GM21717 (cell line): ENCODE measurements around the gene CCNK.

Experiments used
- ATAC-seq: cut with Tn5 transposase; IDR thresholded peaks from one replicate; pipeline ENCODE4 v1.9.1; 2021; ENCODE audit warnings: mild to moderate bottlenecking, moderate library complexity; ENCODE audit not compliant: unreplicated experiment

The CCNK gene

GRCh38 chr14:99532310-99532709, 51.1 kb downstream of the CCNK start:
- ATAC-seq = no peak

DNA sequence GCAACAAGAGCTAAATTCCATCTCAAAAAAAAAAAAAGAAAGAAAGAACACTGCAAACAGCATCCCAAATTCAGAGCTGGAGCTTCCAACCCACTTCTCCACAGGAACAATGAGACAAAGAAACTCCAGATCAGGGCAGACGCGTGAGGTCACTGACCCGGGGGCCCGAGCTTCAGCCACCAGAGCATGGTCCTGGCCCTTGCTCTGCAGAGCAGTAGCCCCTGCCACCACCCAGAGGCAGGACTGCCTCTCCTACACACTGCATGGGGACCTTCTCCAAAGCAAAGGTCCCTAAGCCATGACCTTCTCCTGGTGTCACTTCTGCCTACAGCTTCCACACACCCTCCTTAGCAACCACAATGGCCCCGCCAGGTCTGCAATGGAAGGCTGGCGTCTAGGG, 53.1 kb downstream of the CCNK start:
- no peak for ATAC-seq

GRCh38 chr14:99534863-99535262, 53.7 kb downstream of the CCNK start:
- ATAC-seq = no peak

GRCh38 chr14:99535448-99535847, 54.2 kb downstream of the CCNK start:
- ATAC-seq = no peak

DNA sequence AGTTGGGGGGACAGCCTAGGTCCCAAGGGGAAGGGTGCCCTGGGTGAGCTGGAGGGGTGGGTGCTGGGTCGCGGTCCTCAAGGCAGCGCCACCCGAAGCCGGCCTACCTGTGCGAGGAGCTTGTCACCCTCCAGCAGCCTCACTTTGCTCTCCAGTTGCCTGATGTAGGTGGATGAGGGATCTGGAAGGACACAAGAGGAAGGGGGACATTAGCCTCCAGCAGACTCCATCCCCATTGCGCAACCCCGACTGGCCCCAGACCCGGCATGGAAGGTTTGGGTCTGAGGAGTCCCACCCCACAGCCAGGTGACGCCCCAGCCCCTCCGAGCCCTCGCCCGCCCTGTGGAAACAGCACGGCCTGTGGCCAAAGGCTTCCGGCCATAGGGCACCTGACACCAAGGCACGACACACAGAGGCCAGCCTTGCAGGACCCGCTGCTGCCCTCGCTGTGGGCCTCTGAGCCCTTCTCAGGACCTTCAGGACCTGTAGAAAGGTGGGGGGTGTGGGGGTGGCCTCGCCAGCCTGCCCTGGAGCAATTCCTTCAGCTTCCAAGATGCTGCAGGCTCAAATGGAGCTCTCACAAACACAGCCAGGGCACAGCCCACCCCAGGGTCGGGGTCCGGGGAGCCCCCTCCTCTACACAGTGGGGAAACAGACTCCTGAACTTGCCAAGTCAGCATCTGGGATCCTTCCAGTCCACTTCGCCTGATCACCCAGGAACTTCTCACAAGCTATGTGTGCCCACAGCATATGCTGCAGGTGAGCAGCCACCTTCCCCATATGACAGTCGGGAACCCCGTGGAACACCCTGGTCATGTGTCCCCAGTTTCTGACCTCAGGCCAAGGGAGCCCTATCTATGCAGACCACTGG, 54.9 kb downstream of the CCNK start:
- no peak for ATAC-seq

DNA sequence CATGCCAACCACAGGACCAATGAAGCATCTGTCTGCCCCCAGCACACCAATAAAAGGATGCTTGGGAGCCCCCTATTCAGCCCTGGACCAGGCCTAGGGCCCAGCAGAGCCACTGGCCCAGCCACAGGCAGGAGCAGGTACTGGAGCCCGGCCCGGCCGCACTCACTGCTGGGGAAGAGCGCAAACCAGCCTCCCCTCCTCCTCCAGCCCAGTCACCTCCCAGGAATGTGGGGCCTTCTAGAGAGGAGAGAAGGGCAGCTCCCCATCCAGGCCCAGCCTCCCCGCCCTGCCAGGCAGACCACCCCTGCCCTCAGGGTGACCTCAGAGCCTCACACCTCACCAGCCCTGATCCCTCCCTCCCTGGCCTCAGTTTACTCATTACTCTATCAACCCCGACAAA, 56.2 kb downstream of the CCNK start:
- no peak for ATAC-seq

- ATAC-seq = no peak
Observed at GRCh38 chr14:99538275-99538674, 57.1 kb downstream of the CCNK start.

GRCh38 chr14:99538733-99539132, 57.5 kb downstream of the CCNK start:
- no peak for ATAC-seq

DNA sequence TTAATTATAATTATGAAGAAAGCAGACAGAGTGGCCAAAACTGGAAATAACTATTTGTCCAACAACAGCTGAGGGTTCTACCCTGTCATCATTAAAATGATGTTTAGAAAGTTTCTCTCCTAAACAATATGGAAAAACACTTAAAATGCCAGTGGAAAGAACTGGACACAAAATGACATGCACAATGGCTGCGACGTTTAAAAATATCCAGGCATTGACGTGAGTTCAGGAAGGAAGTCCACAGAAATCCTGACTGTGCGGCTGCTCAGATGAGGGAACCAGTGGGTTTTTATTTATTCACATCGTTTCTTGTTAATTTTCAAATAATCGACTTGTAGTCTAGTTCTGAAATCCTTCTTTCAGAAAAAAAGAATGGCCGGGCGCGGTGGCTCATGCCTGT, 58.3 kb downstream of the CCNK start:
- ATAC-seq = no peak

DNA sequence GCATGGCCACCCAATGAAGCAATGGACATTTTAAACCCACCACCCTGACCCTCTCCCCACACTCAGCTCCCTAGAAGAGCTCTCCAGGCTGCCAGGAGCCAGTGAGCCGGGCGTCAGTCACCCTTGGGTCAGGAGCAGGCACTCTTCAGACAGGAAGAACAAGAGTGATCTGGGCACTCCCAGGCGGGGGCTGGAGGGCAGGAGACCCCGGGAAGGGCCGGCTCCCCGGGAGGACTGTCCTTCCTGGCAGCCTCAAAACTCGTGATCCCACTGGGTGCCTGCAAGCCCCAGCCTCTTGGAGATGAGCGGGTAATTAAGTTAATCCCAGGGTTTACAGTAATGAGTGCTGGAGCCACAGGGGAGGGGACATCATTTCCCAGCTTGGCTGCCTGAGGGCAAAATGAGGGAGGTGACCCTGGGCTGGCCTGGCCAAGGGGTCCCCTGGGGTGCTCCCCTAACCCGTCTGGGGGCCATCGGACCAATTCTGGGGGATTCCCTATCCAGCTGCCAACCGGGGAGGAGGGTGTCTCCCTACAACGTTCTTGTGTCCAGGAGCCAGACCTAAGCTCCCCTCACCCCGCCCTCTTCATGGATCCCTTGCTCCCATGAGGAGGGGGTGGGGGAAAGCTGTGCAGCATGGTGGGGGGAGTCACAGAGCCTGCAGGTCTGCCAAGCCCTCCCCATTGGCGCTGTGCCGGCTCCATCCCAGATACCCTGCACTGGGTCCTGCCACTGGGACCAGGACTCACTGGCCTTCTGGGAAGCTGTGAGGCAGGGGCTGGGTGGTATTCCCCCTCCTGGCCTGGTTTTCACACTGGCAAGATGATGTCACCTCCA, 59.2 kb downstream of the CCNK start:
- no peak for ATAC-seq

DNA sequence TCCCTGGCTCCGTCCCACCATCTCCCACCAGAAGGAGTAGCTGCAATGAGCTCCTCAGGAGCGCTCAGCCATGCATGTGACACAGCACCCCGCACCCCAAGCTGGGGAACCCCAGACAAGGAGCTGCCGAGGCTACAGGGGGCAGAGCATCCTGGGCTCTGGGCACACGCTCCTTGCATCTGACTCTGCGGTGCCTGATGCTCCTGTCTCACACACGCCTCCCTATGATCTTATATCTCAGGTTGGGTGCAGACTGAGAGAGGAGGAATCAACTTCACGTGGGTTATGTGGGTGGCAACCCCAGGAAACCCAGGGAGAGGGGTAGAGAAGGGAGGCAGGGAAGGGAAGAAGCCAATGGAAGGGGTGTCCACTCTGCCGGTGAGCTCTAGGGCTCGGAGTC, 60.0 kb downstream of the CCNK start:
- no peak for ATAC-seq

DNA sequence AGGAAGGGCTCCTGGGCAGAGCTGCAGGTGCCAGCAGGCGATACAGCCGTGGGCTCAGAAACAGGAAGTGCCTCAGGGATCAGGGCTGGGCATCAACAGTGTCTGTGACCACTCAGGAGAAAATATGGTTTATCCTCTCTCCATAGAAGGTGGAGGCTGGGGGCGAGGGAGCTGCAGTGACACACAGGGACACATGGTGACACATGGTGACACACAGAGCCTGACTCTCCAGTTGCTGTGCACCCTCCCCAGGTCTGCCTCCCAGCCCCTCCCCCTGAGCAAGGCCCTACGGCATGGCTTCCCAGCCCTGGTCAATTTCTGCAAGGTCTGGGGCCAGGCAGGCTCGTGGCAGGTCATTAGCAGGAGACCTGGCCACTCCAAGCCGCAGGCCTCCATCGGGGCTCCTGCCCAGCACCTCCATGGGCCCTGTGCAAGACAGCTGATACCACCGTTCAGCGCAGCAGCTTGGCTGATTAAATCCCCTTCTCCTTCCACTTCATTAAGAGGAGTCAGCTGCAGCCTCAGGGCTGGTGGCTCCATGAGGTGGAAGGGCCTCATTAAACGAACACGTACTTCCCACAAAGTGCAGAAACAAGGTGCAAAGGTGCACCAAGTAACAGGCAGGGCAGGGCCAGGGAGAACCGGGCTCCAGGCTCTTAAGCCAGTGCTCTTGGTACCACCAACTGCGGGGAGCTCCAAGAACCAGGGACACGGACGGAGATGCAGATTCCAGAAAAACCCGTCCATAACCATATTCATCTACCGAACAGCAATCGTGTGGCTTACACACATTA, 60.7 kb downstream of the CCNK start:
- no peak for ATAC-seq

DNA sequence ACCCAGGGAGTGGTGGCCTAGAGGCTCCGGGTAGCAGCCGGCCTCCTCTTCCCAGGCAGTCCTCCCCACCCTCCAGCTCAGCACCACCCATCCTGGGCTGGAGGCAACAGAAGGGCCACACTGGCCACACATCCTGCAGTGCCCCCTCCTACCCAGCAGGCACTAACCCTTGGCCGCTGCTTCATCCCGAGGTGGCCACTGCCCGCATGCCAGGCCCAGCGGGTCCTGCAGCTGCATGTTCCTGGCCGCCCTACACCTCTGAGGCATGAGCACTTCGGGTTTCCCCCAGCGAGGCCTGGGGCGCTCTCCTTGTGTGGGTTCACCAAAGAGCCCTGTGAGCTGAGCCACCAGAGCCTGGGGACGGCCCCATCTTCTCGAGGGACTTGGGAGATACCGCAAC, 61.4 kb downstream of the CCNK start:
- no peak for ATAC-seq

DNA sequence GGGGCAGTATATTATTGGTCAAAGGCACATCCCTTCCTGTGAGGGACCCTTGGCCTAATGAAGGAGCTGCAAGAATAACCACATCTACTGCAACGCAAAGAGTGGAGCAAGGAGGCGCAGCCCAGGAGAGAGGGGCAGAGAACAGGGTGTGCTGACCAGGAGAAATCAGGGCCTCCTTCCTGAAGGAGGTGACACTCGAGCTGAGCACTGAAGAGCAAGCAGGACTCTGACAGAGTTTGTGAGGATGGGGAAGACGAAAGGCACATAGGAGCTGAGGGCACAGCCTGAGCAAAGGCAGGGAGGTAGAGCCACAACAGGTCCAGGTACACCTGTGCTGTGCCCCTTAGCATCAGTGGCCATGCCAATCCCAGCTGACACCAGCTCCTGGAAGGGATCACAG, 62.2 kb downstream of the CCNK start:
- ATAC-seq = no peak

DNA sequence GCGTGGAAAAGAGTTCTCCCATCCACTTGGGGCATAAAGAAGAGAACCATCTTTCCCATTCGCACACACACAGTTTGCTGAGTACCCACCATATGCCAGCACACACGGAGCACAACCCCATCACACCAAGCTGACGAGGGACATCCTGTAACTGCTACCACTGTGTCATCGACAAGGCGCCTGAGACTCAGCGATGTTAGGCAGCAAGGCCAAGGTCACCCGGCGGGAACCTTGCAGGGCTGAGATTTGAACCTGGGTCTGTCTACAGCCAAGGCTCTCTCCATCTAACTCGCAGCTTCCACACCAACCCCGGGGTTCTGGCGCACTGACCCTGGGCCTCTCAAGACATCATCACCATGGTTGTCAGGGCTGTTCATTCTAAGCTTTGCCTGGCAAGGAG, 62.8 kb downstream of the CCNK start:
- ATAC-seq = no peak

GRCh38 chr14:99544991-99545390, 63.8 kb downstream of the CCNK start:
- ATAC-seq = no peak

GRCh38 chr14:99545586-99545985, 64.4 kb downstream of the CCNK start:
- ATAC-seq = no peak

DNA sequence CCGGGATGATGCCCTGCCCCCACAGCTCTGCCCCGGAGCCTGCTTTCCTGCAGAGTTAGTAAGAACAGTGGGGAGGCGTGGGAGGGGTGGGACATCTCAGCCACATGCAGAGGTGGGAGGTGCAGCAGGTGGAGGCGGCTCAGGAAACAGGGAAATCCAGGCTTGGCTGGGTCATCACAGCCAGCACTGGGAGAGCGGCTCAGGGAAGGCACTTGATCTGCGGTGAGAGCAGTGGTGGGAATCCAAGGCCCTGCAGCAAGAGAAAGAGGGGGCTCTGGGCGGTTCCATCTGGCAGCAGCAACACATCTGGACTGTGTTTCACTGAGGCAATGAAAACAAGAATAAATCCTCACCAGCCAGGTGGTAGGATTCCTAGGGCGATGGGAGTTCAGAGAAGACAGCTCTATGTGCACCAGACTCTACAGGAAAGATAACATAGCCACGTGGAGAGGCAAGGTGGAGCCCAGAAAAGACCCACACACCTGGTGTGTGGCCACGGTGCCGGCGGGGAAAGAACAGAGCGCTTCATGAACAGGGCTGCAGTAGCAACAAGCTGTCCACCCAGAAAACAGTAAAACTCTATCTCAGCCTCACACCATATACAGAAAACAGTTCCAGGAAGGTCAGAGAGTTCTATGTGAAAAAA, 65.1 kb downstream of the CCNK start:
- no peak for ATAC-seq

DNA sequence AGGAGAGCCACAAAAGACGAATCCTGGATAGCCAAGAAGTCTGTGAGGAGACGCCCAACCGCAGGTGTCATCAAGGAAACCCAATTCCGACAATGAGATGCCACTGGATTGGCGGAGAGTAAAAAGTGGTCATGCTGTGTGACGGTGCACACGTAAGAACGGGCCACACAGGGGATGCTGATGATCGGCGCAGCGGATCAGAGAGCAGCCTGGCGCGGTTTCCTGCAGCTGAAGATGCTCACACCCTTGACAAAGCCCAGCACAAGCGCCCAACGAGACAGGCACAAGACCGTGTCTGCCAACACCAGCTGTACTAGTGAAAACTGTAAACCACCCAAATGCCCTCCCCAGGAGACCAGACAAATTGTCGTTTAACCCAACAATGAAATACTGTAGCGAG, 67.0 kb downstream of the CCNK start:
- ATAC-seq = no peak

- ATAC-seq = no peak
Observed at GRCh38 chr14:99548871-99549515, 67.8 kb downstream of the CCNK start.
